Caco-2 (cell line): ENCODE measurements around the gene METTL25B. TPM values are rescaled to one million over a fixed set of nuclear protein-coding genes. Genes with fewer than 3 reads are reported as not detected.

Experiments
- BruUV-seq: library from RNA; stranded (reverse); fragments of 400-500 nt; replicated peaks from 2 replicates; lab custom pipeline; 2021; lab: Mats Ljungman, UMichigan
- CTCF ChIA-PET: fragments of 300-600 bp; sonication (Branson Sonifier 250); formaldehyde crosslinking; loops from one replicate; lab custom pipeline; 2022; ENCODE audit warnings: antibody characterized with exemption; lab: Charles Lee
- POLR2A ChIA-PET: fragments of 300-600 bp; sonication (Branson Sonifier 250); formaldehyde crosslinking; loops from one replicate; lab custom pipeline; 2022; ENCODE audit warnings: antibody characterized with exemption; lab: Charles Lee
- DNase-seq, 2 experiments: peaks; one replicate each; pipeline versions ENCODE4 v3.0.0 to v3.0.0-alpha.2; 2020 to 2022
- H3K27me3 ChIP-seq: replicated peaks from 2 replicates; pipeline ENCODE4 v1.6.0; 2011; ENCODE audit warnings: low read length; ENCODE audit not compliant: control insufficient read depth, insufficient read depth
- H3K36me3 ChIP-seq: 2 replicates; pipeline ENCODE4 v1.5.1; 2011; ENCODE audit warnings: low read length; ENCODE audit not compliant: control insufficient read depth, insufficient read depth
- H3K4me1 ChIP-seq: fragments of 250-450 bp; sonication (Bioruptor Pico); 2 replicates; pipeline ENCODE4 v1.5.1; 2020; ENCODE audit warnings: mild to moderate bottlenecking
- H3K4me3 ChIP-seq: 2 replicates; pipeline ENCODE4 v1.5.1; 2011; ENCODE audit warnings: low read depth, mild to moderate bottlenecking, control low read depth, low read length
- H3K9me3 ChIP-seq: fragments of 250-450 bp; sonication (Bioruptor Pico); 2 replicates; pipeline ENCODE4 v1.5.1; 2020; ENCODE audit warnings: mild to moderate bottlenecking, moderate library complexity
- H3K27ac Mint-ChIP-seq: one replicate; pipeline ENCODE4 v1.8.0; 2022; ENCODE audit warnings: mixed read lengths; ENCODE audit not compliant: unreplicated experiment
- H3K27me3 Mint-ChIP-seq: one replicate; pipeline ENCODE4 v1.8.0; 2022; ENCODE audit warnings: mixed read lengths; ENCODE audit not compliant: insufficient read depth, unreplicated experiment
- H3K36me3 Mint-ChIP-seq: one replicate; pipeline ENCODE4 v1.8.0; 2022; ENCODE audit warnings: mild to moderate bottlenecking, mixed read lengths; ENCODE audit not compliant: insufficient read depth, unreplicated experiment
- H3K4me1 Mint-ChIP-seq: one replicate; pipeline ENCODE4 v1.8.0; 2022; ENCODE audit warnings: low read depth, mixed read lengths; ENCODE audit not compliant: unreplicated experiment
- H3K4me3 Mint-ChIP-seq: one replicate; pipeline ENCODE4 v1.8.0; 2022; ENCODE audit warnings: mild to moderate bottlenecking, moderate library complexity, mixed read lengths; ENCODE audit not compliant: unreplicated experiment
- H3K9me3 Mint-ChIP-seq: one replicate; pipeline ENCODE4 v1.8.0; 2022; ENCODE audit warnings: mixed read lengths; ENCODE audit not compliant: unreplicated experiment
- intact Hi-C: fragments of 100-400 bp; cut with micrococcal nuclease; formaldehyde crosslinking; loops from one replicate; pipeline ENCODE4 v1.10.0; 2022; ENCODE audit not compliant: unreplicated experiment
- total RNA-seq: library from RNA; stranded (reverse); gene quantifications from 2 replicates; pipeline ENCODE4 v1.2.3, GENCODE V29; 2022
- TF ChIP-seq, protein P1 (sequence below), 2 experiments: fragments of 200-600 bp in 1 of 2; IDR thresholded peaks; 1 replicate in 1 of 2; 2 replicates in 1 of 2; pipeline versions ENCODE4 v1.5.1 to v1.8.0; 2011 to 2022; ENCODE audit warnings: antibody characterized with exemption in 1 of 2, control low read depth in 1 of 2, inconsistent platforms in 1 of 2, low read depth in 1 of 2, low read length in 1 of 2, mild to moderate bottlenecking in 1 of 2, moderate library complexity in 1 of 2; ENCODE audit not compliant: insufficient read depth in 1 of 2, severe bottlenecking in 1 of 2, unreplicated experiment in 1 of 2

METTL25B gene
- total RNA-seq, 1 experiment from 2014 or later: 26.6 TPM

DNA sequence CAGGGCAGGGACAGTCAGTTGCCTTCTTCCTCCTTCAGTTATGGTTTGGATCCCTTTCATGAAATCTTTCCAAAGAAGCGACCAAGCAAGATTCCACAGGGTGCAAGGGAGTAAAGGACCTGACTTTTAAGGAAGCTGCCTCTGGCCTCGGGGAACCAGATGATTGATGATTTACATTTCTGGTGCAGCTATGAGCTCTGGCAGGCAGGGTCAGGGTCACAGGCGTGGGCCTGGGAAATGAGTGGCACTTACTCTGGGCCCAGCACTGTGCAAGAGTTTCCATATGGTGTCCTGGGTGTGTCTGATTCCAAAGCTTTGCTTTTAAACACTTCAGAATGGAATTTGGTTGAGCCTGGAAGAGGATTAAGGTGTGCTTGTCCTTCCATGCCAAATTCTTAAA, 15.6 kb upstream of the METTL25B start:
- Mint-ChIP-seq H3K27ac (no peak overlapping the region), H3K27me3 (no peaks in the 10 kb centered on the region), H3K4me3 (no peak overlapping the region), H3K9me3 (no peaks in the 10 kb centered on the region), H3K4me1 (no peaks in the 10 kb centered on the region), H3K36me3 (peaks cover 15% of the 10 kb centered on the region)
- intact Hi-C loops: no loop called here
- POLR2A ChIA-PET: no interaction called here
- H3K4me1 ChIP-seq: peaks cover 6% of the 10 kb centered on the region
- peak in 1 of 2 experiments; percentile 54 for DNase-seq
- no peaks in the 10 kb centered on the region for H3K27me3 ChIP-seq
- no peak overlapping the region for H3K4me3 ChIP-seq
- BruUV-seq: no TSS peak
- TF ChIP-seq, protein P1, sequence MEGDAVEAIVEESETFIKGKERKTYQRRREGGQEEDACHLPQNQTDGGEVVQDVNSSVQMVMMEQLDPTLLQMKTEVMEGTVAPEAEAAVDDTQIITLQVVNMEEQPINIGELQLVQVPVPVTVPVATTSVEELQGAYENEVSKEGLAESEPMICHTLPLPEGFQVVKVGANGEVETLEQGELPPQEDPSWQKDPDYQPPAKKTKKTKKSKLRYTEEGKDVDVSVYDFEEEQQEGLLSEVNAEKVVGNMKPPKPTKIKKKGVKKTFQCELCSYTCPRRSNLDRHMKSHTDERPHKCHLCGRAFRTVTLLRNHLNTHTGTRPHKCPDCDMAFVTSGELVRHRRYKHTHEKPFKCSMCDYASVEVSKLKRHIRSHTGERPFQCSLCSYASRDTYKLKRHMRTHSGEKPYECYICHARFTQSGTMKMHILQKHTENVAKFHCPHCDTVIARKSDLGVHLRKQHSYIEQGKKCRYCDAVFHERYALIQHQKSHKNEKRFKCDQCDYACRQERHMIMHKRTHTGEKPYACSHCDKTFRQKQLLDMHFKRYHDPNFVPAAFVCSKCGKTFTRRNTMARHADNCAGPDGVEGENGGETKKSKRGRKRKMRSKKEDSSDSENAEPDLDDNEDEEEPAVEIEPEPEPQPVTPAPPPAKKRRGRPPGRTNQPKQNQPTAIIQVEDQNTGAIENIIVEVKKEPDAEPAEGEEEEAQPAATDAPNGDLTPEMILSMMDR (IDR thresholded peaks at IDR 0.05; ENCODE audit: insufficient read depth in 1 of 2, low read depth in 1 of 2, low read length in 1 of 2, severe bottlenecking in 1 of 2, unreplicated experiment in 1 of 2): no peak
- H3K36me3 ChIP-seq: no peaks in the 10 kb centered on the region
- H3K9me3 ChIP-seq: no peaks in the 10 kb centered on the region
- CTCF ChIA-PET: interaction anchor here (2.2 to 2.9 kb wide), 2 partner anchors 14 to 23 kb away, joined by 9 to 30 read pairs; no protein-coding TSS in a partner anchor

DNA sequence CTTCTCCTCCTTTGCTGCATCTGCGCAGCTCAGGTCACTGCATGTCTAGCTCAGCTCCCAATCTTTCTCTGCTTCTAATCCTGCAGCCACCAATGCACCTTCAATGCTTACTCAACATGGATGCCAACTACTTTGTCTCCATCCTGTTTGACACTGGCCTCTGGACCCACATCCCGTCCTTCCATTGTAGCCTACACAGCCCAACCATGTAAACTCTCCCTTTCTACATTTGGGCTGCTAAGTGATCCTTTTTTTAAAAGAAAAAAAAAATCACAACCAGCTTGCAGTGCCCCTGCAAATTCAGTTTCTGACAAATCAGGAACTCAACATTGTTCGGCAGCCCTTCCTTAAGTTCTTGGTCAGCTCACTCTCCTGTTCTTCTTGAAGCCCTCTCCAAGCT, 13.4 kb upstream of the METTL25B start:
- Histone ChIP-seq H3K4me3 (no peak overlapping the region), H3K36me3 (no peaks in the 10 kb centered on the region), H3K9me3 (no peaks in the 10 kb centered on the region), H3K27me3 (no peaks in the 10 kb centered on the region), H3K4me1 (peaks cover 6% of the 10 kb centered on the region)
- Mint-ChIP-seq H3K4me3 (no peak overlapping the region), H3K36me3 (peaks cover 18% of the 10 kb centered on the region), H3K27me3 (no peaks in the 10 kb centered on the region), H3K4me1 (no peaks in the 10 kb centered on the region), H3K27ac (no peak overlapping the region), H3K9me3 (no peaks in the 10 kb centered on the region)
- intact Hi-C loops: no loop called here
- BruUV-seq: no TSS peak
- DNase-seq: no peak
- TF ChIP-seq, protein P1 (IDR thresholded peaks at IDR 0.05; ENCODE audit: insufficient read depth in 1 of 2, low read depth in 1 of 2, low read length in 1 of 2, severe bottlenecking in 1 of 2, unreplicated experiment in 1 of 2): no peak
- ChIA-PET CTCF (interaction anchor here (1.1 to 3.6 kb wide), 3 partner anchors 8 to 25 kb away, joined by 3 to 19 read pairs (median 7); no protein-coding TSS in a partner anchor), POLR2A (interaction anchor here (0.5 to 1.8 kb wide), 2 partner anchors 14 to 71 kb away, joined by 4 to 8 read pairs; partner anchors contain the start of genes ISG20L2 and METTL25B)

DNA sequence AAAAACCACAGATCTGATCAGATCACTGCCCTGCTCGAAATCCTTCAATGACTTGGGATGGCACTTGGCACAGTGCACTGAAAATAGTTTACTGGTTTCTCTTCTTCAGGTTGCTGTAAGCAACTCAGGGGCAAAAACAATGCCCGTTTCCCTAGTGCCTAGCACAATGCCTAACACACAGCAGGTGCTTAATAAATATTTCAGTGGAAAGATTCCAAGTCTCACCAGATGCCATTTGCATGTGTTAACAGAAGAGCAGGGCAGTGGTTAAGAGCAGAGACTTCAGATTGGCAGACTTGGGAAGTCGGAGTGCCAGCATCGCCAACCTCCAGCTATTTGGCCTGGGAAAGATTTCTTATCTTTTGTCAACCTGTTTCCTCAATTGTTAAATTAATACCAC, 10.9 kb upstream of the METTL25B start:
- Mint-ChIP-seq H3K4me3 (no peak overlapping the region), H3K27ac (no peak overlapping the region), H3K9me3 (no peaks in the 10 kb centered on the region), H3K27me3 (no peaks in the 10 kb centered on the region), H3K36me3 (peaks cover 31% of the 10 kb centered on the region), H3K4me1 (no peaks in the 10 kb centered on the region)
- TF ChIP-seq, protein P1 (IDR thresholded peaks at IDR 0.05; ENCODE audit: insufficient read depth in 1 of 2, low read depth in 1 of 2, low read length in 1 of 2, severe bottlenecking in 1 of 2, unreplicated experiment in 1 of 2): no peak
- Histone ChIP-seq H3K4me1 (peaks cover 2% of the 10 kb centered on the region), H3K4me3 (no peak overlapping the region), H3K27me3 (no peaks in the 10 kb centered on the region), H3K9me3 (no peaks in the 10 kb centered on the region), H3K36me3 (no peaks in the 10 kb centered on the region; the same call in 1 of the 2 replicates)
- BruUV-seq: no TSS peak
- DNase-seq: no peak
- ChIA-PET POLR2A (no interaction called here), CTCF (no interaction called here)
- intact Hi-C loops: no loop called here
